ENCODE results near the gene SIRT7. TPM values are rescaled to one million over a fixed set of nuclear protein-coding genes. Genes with fewer than 3 reads are reported as not detected.

SIRT7 gene
- total and polyA plus RNA-seq, 2 donors (not counting 3 experiments of a cell fraction or from before 2014, with no cell fraction given) = 11.6 to 28.8 TPM

- POLR2A ChIA-PET = no interaction called here
- dilution Hi-C loops (cut with MboI; ENCODE audit: extremely low pct_ligation_motif_present, low sequenced_read_pairs) (no loop called here), intact Hi-C loops (cut with micrococcal nuclease) (loop anchor here (5.0 kb wide), 1 partner anchor 42 kb away; the partner anchor contains the start of gene ASPSCR1)
- CTCF ChIA-PET = no interaction called here
- H2AFZ ChIP-seq (ENCODE audit: low read depth, low read length) = no peak overlapping the region
- H4K20me1 ChIP-seq (replicated peaks; ENCODE audit: control insufficient read depth, extremely low read depth, insufficient read depth, low read length) = no peaks in the 10 kb centered on the region
- no peak overlapping the region for H3K4me2 ChIP-seq (ENCODE audit: insufficient read depth, low read length)
- no peak overlapping the region for H3K27ac ChIP-seq (ENCODE audit: insufficient read depth, low read depth, low read length)
- DNase-seq (ENCODE audit: low read depth, low spot score) (no peak), FAIRE-seq (no peak)
- no peak overlapping the region for H3K4me3 ChIP-seq (replicated peaks in 1 of 3; ENCODE audit: insufficient read depth in 1 of 3, low read depth in 1 of 3, low read length in 3 of 3)
- peaks cover 7% of the 10 kb centered on the region for H3K4me1 ChIP-seq (ENCODE audit: control insufficient read depth, extremely low read depth, insufficient read depth, low read length)
- H3K27me3 ChIP-seq (ENCODE audit: control insufficient read depth in 2 of 2, insufficient read depth in 2 of 2, low read length in 2 of 2) = no peaks in the 10 kb centered on the region
- no peak overlapping the region for H3K9ac ChIP-seq (replicated peaks; ENCODE audit: extremely low read depth, insufficient read depth, low read length)
- no TSS peak for BruUV-seq (replicated peaks)
- H3K9me3 ChIP-seq (replicated peaks; ENCODE audit: control insufficient read depth, insufficient read depth, low read length) = no peaks in the 10 kb centered on the region
- H3K36me3 ChIP-seq (ENCODE audit: control insufficient read depth in 2 of 2, extremely low read depth in 1 of 2, insufficient read depth in 2 of 2, low read length in 2 of 2) = peaks cover 0 to 5% of the 10 kb centered on the region in 2 experiments
- H3K9me1 ChIP-seq (replicated peaks; ENCODE audit: control insufficient read depth, extremely low read depth, insufficient read depth, low read length) = no peaks in the 10 kb centered on the region
- peaks cover 8% of the 10 kb centered on the region for H3K79me2 ChIP-seq (ENCODE audit: control insufficient read depth, insufficient read depth, low read length)
- no peak for TF ChIP-seq JUN (IDR thresholded peaks at IDR 0.05; ENCODE audit: borderline replicate concordance, insufficient read depth, insufficient read length, low read depth)
- TF ChIP-seq CTCF (IDR thresholded peaks at IDR 0.05; ENCODE audit: extremely low read depth in 1 of 2, insufficient read depth in 1 of 2, low read depth in 1 of 2, low read length in 2 of 2) = no peak
- no peak for TF ChIP-seq GATA2 (IDR thresholded peaks at IDR 0.05; ENCODE audit: insufficient read depth, insufficient read length, low read depth, low read length)
- no peak for TF ChIP-seq EZH2 (IDR thresholded peaks at IDR 0.05; ENCODE audit: borderline replicate concordance, low read depth, low read length, severe bottlenecking)
- no peak for TF ChIP-seq MYC (IDR thresholded peaks at IDR 0.05; ENCODE audit: low read depth, low read length)
- TF ChIP-seq MAX (IDR thresholded peaks at IDR 0.05; ENCODE audit: insufficient read depth, insufficient read length) = no peak
- no peak for TF ChIP-seq POLR2AphosphoS5 (IDR thresholded peaks at IDR 0.05; ENCODE audit: insufficient read depth, low read depth, low read length)
- no peak for TF ChIP-seq FOS (IDR thresholded peaks at IDR 0.05; ENCODE audit: borderline replicate concordance, insufficient read depth, low read length)
- TF ChIP-seq POLR2A (IDR thresholded peaks at IDR 0.05; ENCODE audit: low read depth, low read length) = no peak
Observed at GRCh38 chr17:81934850-81935708, 17.1 kb upstream of the SIRT7 start.
